GM19099 (cell line): ENCODE data around the gene CX3CR1.

Experiments
- POLR2A ChIP-seq: IDR thresholded peaks from 3 replicates; pipeline ENCODE4 v1.6.1; 2011; ENCODE audit warnings: low read depth; ENCODE audit not compliant: insufficient read length; ENCODE audit errors: extremely low read depth

The CX3CR1 gene

DNA sequence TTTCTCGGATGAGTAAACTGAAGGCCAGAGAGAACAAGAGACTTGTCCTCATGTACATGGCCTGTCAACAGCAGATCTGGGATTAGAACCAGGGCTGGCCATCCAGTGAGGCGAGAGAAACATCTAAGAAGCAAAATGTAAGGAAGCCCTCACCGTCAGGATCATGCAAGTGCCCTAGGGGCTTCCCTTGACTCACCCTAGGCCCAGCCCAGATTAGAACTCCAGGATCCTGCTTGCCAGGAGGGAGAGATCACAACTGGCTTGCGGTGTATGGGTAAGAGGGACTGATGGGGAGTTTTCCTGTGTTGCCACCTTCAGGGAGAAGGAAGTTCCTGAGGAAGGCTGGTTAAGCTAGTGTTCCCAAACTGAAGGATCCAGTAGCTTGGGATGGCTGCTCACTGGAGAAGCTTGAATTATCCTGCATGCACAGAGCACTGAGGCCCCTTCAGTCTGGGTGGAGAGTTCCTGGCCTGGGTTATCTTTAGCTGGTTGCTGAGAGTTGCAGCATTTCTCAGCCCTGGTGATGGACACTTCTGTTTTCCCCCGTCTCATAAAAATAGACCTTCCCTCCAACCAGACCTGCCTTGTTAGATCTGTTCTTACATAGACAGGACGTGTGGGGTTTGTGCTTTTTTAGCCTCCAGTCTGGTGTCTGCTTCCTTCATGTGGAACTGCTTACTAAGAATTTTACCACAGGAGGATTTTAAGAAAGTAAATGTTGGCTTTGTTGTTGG, 59.3 kb downstream of the CX3CR1 start:
- TF ChIP-seq POLR2A, result no peak

DNA sequence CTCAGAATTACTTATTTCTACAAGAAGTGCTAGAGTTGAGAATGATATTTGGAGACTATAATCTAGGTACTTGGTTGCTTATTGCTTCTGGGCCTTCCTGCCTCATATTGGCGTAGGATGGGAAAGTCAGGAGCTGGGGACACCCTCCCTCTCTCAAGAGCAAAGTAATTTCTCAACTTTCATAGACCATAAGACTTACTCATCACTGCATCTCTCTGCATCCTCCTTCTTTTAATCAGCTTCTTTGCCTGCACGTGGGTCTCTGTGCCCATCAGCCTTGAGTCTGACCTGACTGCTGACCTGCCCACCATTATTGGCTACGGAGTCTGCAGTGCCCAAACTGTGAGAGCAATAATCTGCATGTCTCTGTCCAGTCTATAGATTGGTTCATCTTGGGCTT, 60.1 kb downstream of the CX3CR1 start:
- no peak for TF ChIP-seq POLR2A

DNA sequence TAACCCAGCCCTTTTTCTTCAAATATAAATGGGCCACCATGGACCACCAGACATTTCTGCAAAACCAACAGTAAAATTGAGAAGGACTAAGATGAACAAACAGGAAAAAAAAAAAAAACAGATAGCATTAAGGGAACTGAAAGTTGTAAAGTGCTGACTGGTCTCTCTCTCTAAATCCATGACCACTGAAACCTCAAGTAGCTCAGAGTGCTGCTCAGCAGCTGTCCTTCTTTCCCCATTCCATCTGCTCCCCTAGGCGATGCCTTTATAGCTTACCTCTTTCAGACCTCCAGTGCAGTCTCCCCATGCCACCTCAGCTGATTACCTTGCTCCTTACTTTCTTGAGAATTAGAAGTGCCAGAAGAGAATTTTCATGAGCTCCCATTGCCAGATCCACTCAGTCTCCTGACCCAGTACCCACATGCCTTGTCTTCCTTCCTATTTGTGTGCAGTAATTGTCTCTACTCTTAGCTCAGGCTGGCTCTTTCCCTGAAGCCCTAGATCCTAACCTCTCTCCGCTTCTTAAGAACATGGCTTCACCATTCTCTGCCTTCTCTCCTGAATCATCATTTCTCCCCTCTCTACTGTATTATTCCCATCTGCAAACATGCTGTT, 63.6 kb downstream of the CX3CR1 start:
- TF ChIP-seq POLR2A, result no peak

DNA sequence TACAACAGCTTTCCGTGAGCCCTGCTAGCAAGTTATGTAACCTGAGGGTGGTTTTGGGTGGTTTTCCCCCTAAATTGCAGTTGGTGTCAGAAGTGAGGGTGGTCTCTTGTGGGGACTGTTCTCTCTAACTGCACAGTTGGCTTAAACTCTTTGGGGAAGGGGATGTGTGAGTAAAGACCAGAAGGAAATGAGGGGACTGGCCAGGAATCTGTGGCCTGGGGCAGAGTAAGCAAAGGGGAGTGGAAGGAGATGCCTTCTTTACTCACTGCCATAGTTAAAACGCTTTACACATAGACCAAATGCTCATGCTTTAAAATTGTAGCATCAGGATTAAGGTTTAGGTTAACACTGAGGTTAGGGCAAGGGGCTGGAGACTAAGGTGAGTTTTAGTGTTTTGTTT, 66.2 kb downstream of the CX3CR1 start:
- TF ChIP-seq POLR2A, result no peak
